Cerebellar cortex (tissue), 1 donor: Measurements from ENCODE around the gene MOB1A.
"Not testable (repeated sequence)": the region's sequence is repeated elsewhere in the genome, so short reads cannot be mapped to it uniquely, and the experiment has no call there.

Experiments
- DNase-seq: peaks from one replicate; pipeline ENCODE4 v3.0.0-alpha.2; 2015; ENCODE audit warnings: low spot score

Gene MOB1A

GRCh38 chr2:74198461-74199274 is 20.0 kb upstream of the MOB1A start, which contains the start of gene MTHFD2:
Gene MTHFD2 (plus strand): TSS chr2:74198615. CDS start chr2:74198642, 27 bp downstream.
- peak; percentile 96 for DNase-seq

GRCh38 chr2:74198023-74198460 is 19.4 kb upstream of the MOB1A start:
- DNase-seq = no peak

GRCh38 chr2:74197049-74197448 is 18.4 kb upstream of the MOB1A start:
- DNase-seq = no peak

DNA sequence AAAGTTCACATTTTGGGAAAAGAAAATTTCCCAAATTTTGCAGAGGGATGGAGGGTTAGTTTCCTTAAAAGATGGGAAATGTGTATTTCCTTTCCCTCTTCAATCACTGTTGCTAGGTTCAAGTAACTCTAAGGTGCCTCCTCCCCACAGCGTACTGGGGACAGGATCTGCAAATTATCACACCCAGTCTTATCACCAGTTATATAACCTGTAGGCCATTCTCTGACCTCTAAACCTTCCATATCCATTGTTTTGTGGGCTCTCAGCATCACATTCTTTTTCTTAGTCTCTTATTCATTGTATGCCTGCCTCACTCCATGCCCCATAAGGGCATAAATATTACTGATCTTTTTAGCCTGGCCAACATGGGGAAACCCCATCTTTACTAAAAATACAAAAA is 16.1 kb upstream of the MOB1A start:
- DNase-seq = no peak

GRCh38 chr2:74191596-74192380 is 13.1 kb upstream of the MOB1A start:
- no peak for DNase-seq

DNA sequence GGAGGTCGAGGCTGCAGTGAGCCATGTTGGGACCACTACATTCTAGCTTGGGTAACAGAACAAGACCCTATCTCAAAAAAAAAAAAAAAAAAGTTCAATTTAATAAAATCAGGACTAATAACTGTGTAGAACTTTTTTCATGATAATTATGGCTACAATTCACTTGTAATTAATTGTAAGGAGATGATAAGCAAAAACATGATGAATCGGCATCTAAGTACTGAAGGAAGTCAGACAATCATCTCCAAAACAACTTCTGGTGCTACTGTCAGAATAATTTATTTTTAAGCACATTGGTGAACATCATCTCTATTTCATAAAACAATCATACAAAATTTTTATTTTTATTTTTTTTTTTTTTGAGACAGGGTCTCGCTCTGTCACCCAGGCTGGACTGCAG is 10.0 kb upstream of the MOB1A start:
- DNase-seq = no peak

DNA sequence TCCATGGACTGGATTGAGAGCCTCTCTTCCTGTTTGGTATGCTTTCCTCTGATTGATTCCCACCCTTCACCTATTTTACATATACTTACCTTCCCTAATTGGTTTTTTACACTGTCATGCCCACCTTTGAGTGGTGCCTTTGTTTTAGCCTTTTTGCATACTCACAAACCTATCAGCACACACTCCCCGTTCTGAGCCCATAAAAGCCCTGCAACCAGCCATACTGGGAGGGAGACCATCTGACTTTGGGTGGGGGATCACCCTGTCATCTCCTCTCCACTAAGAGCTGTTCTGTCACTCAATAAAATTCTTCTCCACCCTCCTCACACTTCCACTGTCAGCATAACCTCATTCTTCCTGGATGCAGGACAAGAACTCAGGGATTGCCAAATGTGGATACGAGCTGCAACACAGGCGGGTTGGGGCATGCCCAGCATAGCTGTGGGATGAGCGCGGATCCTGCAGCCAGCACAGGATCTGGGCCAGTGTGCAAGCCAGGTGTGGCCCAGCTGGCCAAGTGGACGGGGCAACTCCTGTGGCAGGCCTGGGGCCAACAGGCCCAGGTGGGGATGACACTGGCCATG is 9.4 kb upstream of the MOB1A start:
- DNase-seq = no peak

GRCh38 chr2:74186706-74187105 is 8.0 kb upstream of the MOB1A start:
- DNase-seq = not testable (repeated sequence)

GRCh38 chr2:74186038-74186437 is 7.4 kb upstream of the MOB1A start:
- DNase-seq = no peak

GRCh38 chr2:74183878-74184277 is 5.2 kb upstream of the MOB1A start:
- DNase-seq = no peak

- DNase-seq = peak; percentile 62
These were observed 3.1 kb upstream of the MOB1A start for GRCh38 chr2:74181739-74182138.

DNA sequence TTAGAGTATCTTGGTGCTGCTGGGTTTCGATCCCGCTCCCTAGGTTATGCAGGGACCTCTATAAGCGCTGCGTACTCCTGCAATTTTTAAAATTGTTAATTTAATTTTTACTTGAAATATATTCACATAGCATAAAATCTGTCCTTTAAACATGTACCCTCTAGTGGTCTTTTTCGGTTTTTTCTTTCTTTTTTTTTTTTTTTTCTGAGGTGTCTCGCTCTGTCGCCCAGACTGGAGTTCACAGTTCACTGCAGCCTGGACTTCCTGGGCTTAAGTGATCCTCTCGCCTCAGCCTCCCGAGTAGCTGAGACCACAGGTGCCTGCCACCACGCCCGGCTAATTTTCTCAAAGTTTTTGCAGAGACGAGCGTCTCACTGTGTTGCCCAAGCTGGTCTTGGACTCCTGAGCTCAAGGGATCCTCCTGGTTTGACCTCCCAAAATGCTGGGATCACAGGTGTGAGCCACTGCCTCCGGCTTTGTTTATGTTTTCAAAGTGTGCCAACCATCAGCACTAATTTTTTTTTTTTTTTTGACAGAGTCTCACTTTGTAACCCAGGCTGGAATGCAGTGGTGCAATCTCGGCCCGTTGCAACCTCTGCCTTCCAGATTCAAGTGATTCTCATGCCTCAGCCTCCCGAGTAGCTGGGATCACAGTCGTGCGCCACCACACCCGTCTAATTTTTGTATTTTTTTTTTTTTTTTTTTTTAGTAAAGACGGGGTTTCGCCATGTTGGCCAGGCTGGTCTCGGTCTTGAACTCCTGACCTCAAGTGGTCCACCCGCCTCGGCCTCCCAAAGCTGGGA is 585 bp upstream of the MOB1A start:
- no peak for DNase-seq

- DNase-seq = no peak
These were observed 983 bp downstream of the MOB1A start for GRCh38 chr2:74177696-74178095.

DNA sequence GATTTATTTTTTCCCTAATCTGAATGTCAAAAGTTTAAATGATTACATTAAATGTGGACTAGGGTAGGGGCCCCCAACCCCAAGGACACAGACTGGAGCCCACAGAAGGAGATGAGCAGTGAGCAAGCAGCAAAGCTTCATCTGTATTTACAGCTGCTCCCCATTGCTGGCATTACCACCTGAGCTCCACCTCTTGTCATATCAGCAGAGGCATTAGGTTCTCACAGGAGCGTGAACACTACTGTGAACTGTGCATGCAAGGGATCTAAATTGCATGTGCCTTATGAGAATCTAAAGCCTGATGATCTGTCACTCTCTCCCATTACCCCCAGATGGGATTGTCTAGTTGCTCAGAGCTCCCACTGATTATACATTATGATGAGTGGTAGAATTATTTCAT is 3.8 kb downstream of the MOB1A start:
- DNase-seq = no peak

- no peak for DNase-seq
These were observed 9.9 kb downstream of the MOB1A start for GRCh38 chr2:74168739-74169138.

DNA sequence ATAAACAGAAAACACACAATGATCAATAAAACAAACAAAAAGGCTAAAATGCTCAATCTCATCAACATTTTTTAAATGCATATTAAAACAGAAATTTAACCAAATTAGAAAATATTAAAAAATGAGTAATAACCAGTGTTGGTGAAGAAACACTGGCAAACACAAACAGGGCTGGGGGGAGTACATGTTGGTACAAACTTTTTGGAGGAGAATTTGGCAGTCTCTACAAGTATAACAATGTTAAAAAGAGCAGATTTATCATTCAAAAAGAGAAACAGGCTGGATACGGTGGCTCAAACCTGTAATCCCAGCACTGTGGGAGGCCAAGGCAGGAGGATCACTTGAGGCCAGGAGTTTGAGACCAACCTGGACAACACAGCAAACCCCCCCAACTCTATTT is 13.9 kb downstream of the MOB1A start:
- DNase-seq = no peak

DNA sequence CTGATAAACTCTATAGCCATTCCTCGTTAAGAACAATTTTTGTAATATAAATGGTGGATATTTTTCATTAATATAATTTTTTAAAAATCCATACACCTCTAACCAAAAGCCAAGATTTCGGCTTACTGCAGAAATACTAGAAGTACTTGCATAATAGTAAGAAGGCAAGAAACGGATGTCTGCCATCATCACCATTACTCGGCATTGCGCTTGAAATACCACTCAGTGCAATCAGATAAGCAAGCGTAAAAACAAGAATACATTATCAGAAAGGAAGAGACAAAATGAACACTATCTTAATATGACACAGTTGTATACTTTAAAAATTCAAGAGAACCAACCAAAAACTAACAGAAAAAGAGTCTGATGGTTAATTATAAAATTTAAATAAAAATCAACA is 15.7 kb downstream of the MOB1A start:
- DNase-seq = no peak

GRCh38 chr2:74155830-74156229 is 22.8 kb downstream of the MOB1A start:
- no peak for DNase-seq

- no peak for DNase-seq
These were observed 25.7 kb downstream of the MOB1A start for GRCh38 chr2:74152954-74153353.

DNA sequence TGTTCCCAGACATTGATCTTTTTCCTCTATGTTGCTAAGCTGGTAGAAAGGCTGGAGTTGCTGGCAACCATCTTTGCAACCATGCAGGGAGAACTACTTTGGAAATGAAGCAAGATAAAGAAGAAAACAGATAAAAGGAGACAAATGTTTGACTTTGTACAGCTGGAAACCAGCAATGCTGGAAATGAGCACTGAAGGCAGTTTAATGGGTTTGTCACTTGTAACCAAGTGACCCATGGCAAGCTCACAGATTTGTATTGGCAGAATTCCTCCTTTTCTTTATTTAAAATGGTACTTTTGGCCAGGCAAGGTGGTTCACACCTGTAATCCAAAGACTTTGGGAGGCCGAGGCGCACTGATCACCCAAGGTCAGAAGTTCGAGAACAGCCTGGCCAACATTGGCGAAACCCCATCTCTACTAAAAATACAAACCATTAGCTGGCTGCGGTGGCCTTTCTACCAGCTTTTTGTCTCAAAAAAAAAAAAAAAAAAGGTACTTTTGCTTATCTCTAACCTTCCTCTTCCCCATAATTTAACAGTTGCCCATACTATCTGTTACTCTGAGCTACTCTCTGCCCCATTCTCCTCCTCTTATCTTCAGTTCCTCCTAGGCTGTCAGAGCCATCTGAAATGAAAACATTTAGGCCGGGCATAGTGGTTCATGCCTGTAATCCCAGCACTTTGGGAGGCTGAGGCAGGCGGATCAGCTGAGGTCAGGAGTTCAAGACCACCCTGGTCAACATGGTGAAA is 28.9 kb downstream of the MOB1A start:
- DNase-seq = peak; percentile 14

GRCh38 chr2:74149247-74149525 is 29.5 kb downstream of the MOB1A start:
- DNase-seq = peak; percentile 32
